Smooth muscle cell (in vitro differentiated cells): ENCODE results near the gene VSTM2L. TPM values are rescaled to one million over a fixed set of nuclear protein-coding genes. Genes with fewer than 3 reads are reported as not detected.

Source experiments
- DNase-seq: peaks from one replicate; lab custom pipeline; 2025; ENCODE audit not compliant: unreplicated experiment; lab: John Stamatoyannopoulos, UW
- H2AFZ ChIP-seq: fragments of 200-600 bp; sonication (generic); 2 replicates; pipeline ENCODE4 v1.6.0; 2016; ENCODE audit warnings: antibody characterized with exemption, low read depth, mild to moderate bottlenecking
- H3F3A ChIP-seq: fragments of 200-600 bp; sonication (generic); 2 replicates; pipeline ENCODE4 v1.6.0; 2017; ENCODE audit warnings: antibody characterized with exemption, low read depth
- H3K27ac ChIP-seq: fragments of 200-600 bp; sonication (generic); 2 replicates; pipeline ENCODE4 v1.5.1; 2016; ENCODE audit warnings: low read depth, mild to moderate bottlenecking
- H3K27me3 ChIP-seq: fragments of 200-600 bp; sonication (generic); 2 replicates; pipeline ENCODE4 v1.6.1; 2016; ENCODE audit warnings: low read depth, mild to moderate bottlenecking
- H3K36me3 ChIP-seq: fragments of 200-600 bp; sonication (generic); 2 replicates; pipeline ENCODE4 v1.5.1; 2016; ENCODE audit warnings: low read depth
- H3K4me1 ChIP-seq: fragments of 200-600 bp; sonication (generic); 2 replicates; pipeline ENCODE4 v1.5.1; 2016; ENCODE audit warnings: low read depth
- H3K4me2 ChIP-seq: fragments of 200-600 bp; sonication (generic); 2 replicates; pipeline ENCODE4 v1.6.0; 2016; ENCODE audit warnings: mild to moderate bottlenecking
- H3K4me3 ChIP-seq: fragments of 200-600 bp; sonication (generic); 2 replicates; pipeline ENCODE4 v1.5.1; 2016; ENCODE audit warnings: mild to moderate bottlenecking
- H3K79me2 ChIP-seq: fragments of 200-600 bp; sonication (generic); 2 replicates; pipeline ENCODE4 v1.6.0; 2016; ENCODE audit warnings: low read depth, mild to moderate bottlenecking
- H3K9ac ChIP-seq: fragments of 200-600 bp; sonication (generic); 2 replicates; pipeline ENCODE4 v1.6.0; 2016; ENCODE audit warnings: low read depth
- H3K9me3 ChIP-seq: fragments of 200-600 bp; sonication (generic); replicated peaks from 2 replicates; pipeline ENCODE4 v1.5.1; 2016; ENCODE audit warnings: low read depth
- H4K20me1 ChIP-seq: fragments of 200-600 bp; sonication (generic); 2 replicates; pipeline ENCODE4 v1.6.0; 2016; ENCODE audit warnings: low read depth
- CTCF ChIP-seq: fragments of 200-600 bp; sonication (generic); IDR thresholded peaks from 2 replicates; pipeline ENCODE4 v1.5.1; 2017; ENCODE audit warnings: borderline replicate concordance, mild to moderate bottlenecking, antibody characterized with exemption; ENCODE audit not compliant: insufficient read depth, poor library complexity, severe bottlenecking
- WGBS: methylation state at CpG from one replicate; pipeline ENCODE4 v1.1.7; 2016; ENCODE audit warnings: low lambda C conversion rate; 5-methylcytosine and 5-hydroxymethylcytosine counted together
- polyA plus RNA-seq: library from polyadenylated mRNA; unstranded; fragments of >200 nt; fragmentation: Nextera tagmentation; extraction: Ambion mirVana; gene quantifications from 2 replicates; pipeline ENCODE4 v1.2.1, GENCODE V29; 2016
- total RNA-seq: library from RNA; depleted of rRNA; stranded (reverse); fragments of >200 nt; gene quantifications from 2 replicates; pipeline ENCODE4 v1.2.3, GENCODE V29; 2014

VSTM2L gene
- total and polyA plus RNA-seq, 2 experiments from 2014 or later, result 0.56 to 1.9 TPM

- H3K9ac ChIP-seq, result peak overlapping the region; percentile 81
- H3K36me3 ChIP-seq, result no peaks in the 10 kb centered on the region
- WGBS, result 72% methylated on average over 4 of the region's 4 CpGs
- H3K9me3 ChIP-seq, result no peaks in the 10 kb centered on the region
- H3F3A ChIP-seq, result peaks cover 13% of the 10 kb centered on the region
- H3K27ac ChIP-seq, result peak overlapping the region; percentile 91
- no peak for TF ChIP-seq CTCF
- DNase-seq, result no peak
- peak overlapping the region; percentile 60 for H3K4me2 ChIP-seq
- no peak overlapping the region for H2AFZ ChIP-seq
- H3K4me1 ChIP-seq, result peaks cover 15% of the 10 kb centered on the region
- no peaks in the 10 kb centered on the region for H4K20me1 ChIP-seq
- no peaks in the 10 kb centered on the region for H3K79me2 ChIP-seq
- H3K4me3 ChIP-seq, result no peak overlapping the region
- H3K27me3 ChIP-seq, result no peaks in the 10 kb centered on the region
Observed at GRCh38 chr20:37991157-37991866, 88.4 kb downstream of the VSTM2L start.

- Histone ChIP-seq H3K4me2 (no peak overlapping the region), H3K79me2 (no peaks in the 10 kb centered on the region), H3K9ac (no peak overlapping the region), H3K27me3 (no peaks in the 10 kb centered on the region), H3K36me3 (no peaks in the 10 kb centered on the region), H3K9me3 (no peaks in the 10 kb centered on the region), H4K20me1 (no peaks in the 10 kb centered on the region), H3F3A (peaks cover 13% of the 10 kb centered on the region), H3K27ac (no peak overlapping the region), H2AFZ (no peak overlapping the region), H3K4me1 (peaks cover 12% of the 10 kb centered on the region), H3K4me3 (no peak overlapping the region)
- 98% methylated on average over 4 of the region's 4 CpGs for WGBS
- no peak for DNase-seq
- no peak for TF ChIP-seq CTCF
Observed at GRCh38 chr20:37991908-37992307, 89.0 kb downstream of the VSTM2L start.

- peaks cover 2% of the 10 kb centered on the region for H3K4me1 ChIP-seq
- no peaks in the 10 kb centered on the region for H3K9me3 ChIP-seq
- H4K20me1 ChIP-seq, result no peaks in the 10 kb centered on the region
- no peak overlapping the region for H3K9ac ChIP-seq
- H3K36me3 ChIP-seq, result no peaks in the 10 kb centered on the region
- H3K4me3 ChIP-seq, result no peak overlapping the region
- H3K4me2 ChIP-seq, result peak overlapping the region; percentile 55
- peaks cover 13% of the 10 kb centered on the region for H3F3A ChIP-seq
- H2AFZ ChIP-seq, result no peak overlapping the region
- peak; percentile 63 for TF ChIP-seq CTCF
- 35% methylated on average over 5 of the region's 5 CpGs for WGBS
- no peak for DNase-seq
- H3K27ac ChIP-seq, result no peak overlapping the region
- no peaks in the 10 kb centered on the region for H3K27me3 ChIP-seq
- no peaks in the 10 kb centered on the region for H3K79me2 ChIP-seq
Observed at GRCh38 chr20:37992802-37993409, 90.0 kb downstream of the VSTM2L start.
